Measurements from ENCODE around the gene SRMS. TPM values are rescaled to one million over a fixed set of nuclear protein-coding genes. Genes with fewer than 3 reads are reported as not detected.

The SRMS gene
- total and polyA plus RNA-seq, 2 donors (not counting 3 experiments of a cell fraction or from before 2014, with no cell fraction given) = not detected

DNA sequence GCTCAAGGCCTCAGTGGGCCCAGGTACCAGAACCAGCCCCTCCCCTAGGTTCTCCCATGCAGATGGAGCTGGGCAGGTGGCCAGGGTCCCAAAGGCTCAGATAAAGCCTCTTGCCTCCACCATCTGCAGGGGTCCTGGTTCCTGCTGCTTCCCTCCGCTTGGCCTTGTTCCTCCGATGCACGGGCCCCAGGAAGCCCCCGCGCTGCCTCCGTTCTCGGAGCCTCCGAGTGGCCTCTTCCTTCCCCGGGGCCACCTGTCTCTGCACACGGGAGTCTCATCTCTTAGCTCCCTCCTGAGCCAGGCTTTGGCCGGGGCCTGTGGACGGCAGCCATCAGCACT is 8.5 kb downstream of the SRMS start:
- CTCF ChIA-PET = interaction anchor here (0.8 to 5.7 kb wide), 11 partner anchors 8 to 583 kb away, joined by 3 to 89 read pairs (median 12); partner anchors contain the start of genes HELZ2, PPDPF, SRMS and TPD52L2
- BruUV-seq (replicated peaks) = no TSS peak
- POLR2A ChIA-PET = interaction anchor here (1.5 kb wide), 1 partner anchor 35 kb away, joined by 5 read pairs; the partner anchor contains the start of gene HELZ2

More for the DNA sequence above, 8.5 kb downstream of the SRMS start:
- Histone ChIP-seq H3K9ac (replicated peaks; ENCODE audit: extremely low read depth, insufficient read depth, low read length) (no peak overlapping the region), H4K20me1 (replicated peaks; ENCODE audit: control insufficient read depth, extremely low read depth, insufficient read depth, low read length) (no peaks in the 10 kb centered on the region), H2AFZ (ENCODE audit: low read depth, low read length) (no peak overlapping the region), H3K9me3 (replicated peaks; ENCODE audit: control insufficient read depth, insufficient read depth, low read length) (no peaks in the 10 kb centered on the region), H3K4me3 (replicated peaks in 1 of 3; ENCODE audit: insufficient read depth in 1 of 3, low read depth in 1 of 3, low read length in 3 of 3) (no peak overlapping the region), H3K27me3 (ENCODE audit: control insufficient read depth in 2 of 2, insufficient read depth in 2 of 2, low read length in 2 of 2) (no peaks in the 10 kb centered on the region), H3K4me2 (ENCODE audit: insufficient read depth, low read length) (no peak overlapping the region), H3K4me1 (ENCODE audit: control insufficient read depth, extremely low read depth, insufficient read depth, low read length) (no peaks in the 10 kb centered on the region), H3K27ac (ENCODE audit: insufficient read depth, low read depth, low read length) (no peak overlapping the region), H3K79me2 (ENCODE audit: control insufficient read depth, insufficient read depth, low read length) (no peaks in the 10 kb centered on the region), H3K9me1 (replicated peaks; ENCODE audit: control insufficient read depth, extremely low read depth, insufficient read depth, low read length) (no peaks in the 10 kb centered on the region), H3K36me3 (ENCODE audit: control insufficient read depth in 2 of 2, extremely low read depth in 1 of 2, insufficient read depth in 2 of 2, low read length in 2 of 2) (no peaks in the 10 kb centered on the region)
- dilution Hi-C loops (cut with MboI; ENCODE audit: extremely low pct_ligation_motif_present, low sequenced_read_pairs) (no loop called here), intact Hi-C loops (cut with micrococcal nuclease) (loop anchor here (2.0 kb wide), 2 partner anchors 236 to 518 kb away; no protein-coding TSS in a partner anchor)
- FAIRE-seq (no peak), DNase-seq (ENCODE audit: low read depth, low spot score) (no peak)
- TF ChIP-seq EZH2 (IDR thresholded peaks at IDR 0.05; ENCODE audit: borderline replicate concordance, low read depth, low read length, severe bottlenecking) (no peak), MYC (IDR thresholded peaks at IDR 0.05; ENCODE audit: low read depth, low read length) (no peak), POLR2A (IDR thresholded peaks at IDR 0.05; ENCODE audit: low read depth, low read length) (no peak), MAX (IDR thresholded peaks at IDR 0.05; ENCODE audit: insufficient read depth, insufficient read length) (no peak), FOS (IDR thresholded peaks at IDR 0.05; ENCODE audit: borderline replicate concordance, insufficient read depth, low read length) (no peak), JUN (IDR thresholded peaks at IDR 0.05; ENCODE audit: borderline replicate concordance, insufficient read depth, insufficient read length, low read depth) (no peak), POLR2AphosphoS5 (IDR thresholded peaks at IDR 0.05; ENCODE audit: insufficient read depth, low read depth, low read length) (no peak), GATA2 (IDR thresholded peaks at IDR 0.05; ENCODE audit: insufficient read depth, insufficient read length, low read depth, low read length) (no peak)
- TF ChIP-seq, protein P1, sequence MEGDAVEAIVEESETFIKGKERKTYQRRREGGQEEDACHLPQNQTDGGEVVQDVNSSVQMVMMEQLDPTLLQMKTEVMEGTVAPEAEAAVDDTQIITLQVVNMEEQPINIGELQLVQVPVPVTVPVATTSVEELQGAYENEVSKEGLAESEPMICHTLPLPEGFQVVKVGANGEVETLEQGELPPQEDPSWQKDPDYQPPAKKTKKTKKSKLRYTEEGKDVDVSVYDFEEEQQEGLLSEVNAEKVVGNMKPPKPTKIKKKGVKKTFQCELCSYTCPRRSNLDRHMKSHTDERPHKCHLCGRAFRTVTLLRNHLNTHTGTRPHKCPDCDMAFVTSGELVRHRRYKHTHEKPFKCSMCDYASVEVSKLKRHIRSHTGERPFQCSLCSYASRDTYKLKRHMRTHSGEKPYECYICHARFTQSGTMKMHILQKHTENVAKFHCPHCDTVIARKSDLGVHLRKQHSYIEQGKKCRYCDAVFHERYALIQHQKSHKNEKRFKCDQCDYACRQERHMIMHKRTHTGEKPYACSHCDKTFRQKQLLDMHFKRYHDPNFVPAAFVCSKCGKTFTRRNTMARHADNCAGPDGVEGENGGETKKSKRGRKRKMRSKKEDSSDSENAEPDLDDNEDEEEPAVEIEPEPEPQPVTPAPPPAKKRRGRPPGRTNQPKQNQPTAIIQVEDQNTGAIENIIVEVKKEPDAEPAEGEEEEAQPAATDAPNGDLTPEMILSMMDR (IDR thresholded peaks at IDR 0.05; ENCODE audit: extremely low read depth in 1 of 2, insufficient read depth in 1 of 2, low read depth in 1 of 2, low read length in 2 of 2) = no peak

Data from endothelial cell of umbilical vein (primary cell).